ENCODE data around the gene PTBP3. TPM values are rescaled to one million over a fixed set of nuclear protein-coding genes. Genes with fewer than 3 reads are reported as not detected.
A peak's percentile ranks its signal among the peaks of the same experiment; 100 is the strongest.
"Not testable (repeated sequence)": the region's sequence is repeated elsewhere in the genome, so short reads cannot be mapped to it uniquely, and the experiment has no call there.

The PTBP3 gene
- polyA plus RNA-seq, 3 donors from 2014 or later = 42.5 to 49.0 (median 42.9) TPM

DNA sequence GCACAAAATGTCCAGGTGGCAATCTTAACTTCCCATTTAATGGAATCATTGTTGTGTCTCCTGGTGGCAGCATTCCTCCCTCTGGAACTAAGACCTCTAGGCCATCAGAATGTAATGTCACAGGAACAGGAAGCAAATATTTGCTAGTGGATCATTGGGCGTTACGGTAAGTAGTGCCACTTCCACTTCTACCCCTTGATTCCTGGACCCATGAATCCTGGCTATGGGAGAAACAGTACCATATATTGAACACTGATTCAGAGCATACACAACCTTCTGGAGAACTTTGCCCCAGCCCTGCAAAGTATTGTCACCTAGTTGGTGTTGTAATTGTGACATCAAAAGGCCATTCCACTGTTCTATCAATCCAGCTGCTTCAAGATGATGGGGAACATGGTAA is 40.8 kb upstream of the PTBP3 start:
- H3K4me1 Mint-ChIP-seq = peaks cover 24 to 29% of the 10 kb centered on the region in 2 donors
- H3K36me3 Mint-ChIP-seq = peaks cover 0 to 19% (median 4%) of the 10 kb centered on the region in 3 donors
- H3K27me3 Mint-ChIP-seq (ENCODE audit: low read depth in 3 of 3); H3K9me3 Mint-ChIP-seq; H3K27ac Mint-ChIP-seq; H3K4me3 Mint-ChIP-seq; DNase-seq: not testable (repeated sequence)

DNA sequence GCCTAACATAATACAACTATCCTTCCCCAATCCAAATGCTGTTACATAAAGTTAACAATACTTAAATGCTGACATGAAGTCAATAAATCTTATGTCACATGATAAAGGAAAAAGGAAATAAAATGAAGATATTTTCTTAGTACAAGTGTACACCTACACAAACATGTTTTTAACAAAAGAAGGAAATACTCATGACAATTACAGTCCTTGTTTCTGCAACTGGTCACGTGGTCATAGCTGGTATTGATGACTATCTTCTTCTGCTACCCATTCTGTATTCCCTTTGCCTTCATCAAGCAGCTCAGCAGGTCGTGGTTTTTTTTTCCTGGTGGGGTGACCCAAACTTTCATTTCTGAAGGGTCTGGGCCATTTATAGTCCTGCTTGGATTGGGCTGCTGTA is 40.2 kb upstream of the PTBP3 start:
- H3K27ac Mint-ChIP-seq; H3K27me3 Mint-ChIP-seq (ENCODE audit: low read depth in 3 of 3); H3K4me3 Mint-ChIP-seq; H3K9me3 Mint-ChIP-seq; DNase-seq: not testable (repeated sequence)
- Mint-ChIP-seq H3K36me3 (peaks cover 0 to 19% (median 4%) of the 10 kb centered on the region in 3 donors), H3K4me1 (peaks cover 20 to 23% of the 10 kb centered on the region in 2 donors)

DNA sequence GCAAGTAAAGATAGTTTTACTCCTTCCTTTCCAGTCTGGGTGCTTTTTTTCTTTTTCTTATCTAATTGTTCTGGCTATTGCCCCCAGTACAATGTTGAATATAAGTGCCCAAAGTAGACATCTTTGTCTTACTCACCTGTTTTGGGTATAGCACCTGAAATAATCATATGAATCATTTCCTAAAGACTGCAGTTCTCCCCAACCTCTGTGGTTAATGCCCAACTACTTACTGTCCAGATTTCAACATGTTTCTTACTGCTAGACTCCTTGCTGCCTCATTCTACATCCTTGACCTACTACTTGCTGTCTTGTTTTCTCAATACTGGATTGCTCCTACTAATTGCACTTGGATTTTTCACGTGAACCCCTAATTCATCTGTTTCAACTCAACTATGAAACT is 37.6 kb upstream of the PTBP3 start:
- Mint-ChIP-seq H3K4me3 (no peak overlapping the region), H3K27ac (no peak overlapping the region), H3K27me3 (ENCODE audit: low read depth in 3 of 3) (no peaks in the 10 kb centered on the region), H3K36me3 (peaks cover 0 to 26% (median 4%) of the 10 kb centered on the region in 3 donors), H3K4me1 (no peaks in the 10 kb centered on the region), H3K9me3 (no peaks in the 10 kb centered on the region)
- DNase-seq = no peak

DNA sequence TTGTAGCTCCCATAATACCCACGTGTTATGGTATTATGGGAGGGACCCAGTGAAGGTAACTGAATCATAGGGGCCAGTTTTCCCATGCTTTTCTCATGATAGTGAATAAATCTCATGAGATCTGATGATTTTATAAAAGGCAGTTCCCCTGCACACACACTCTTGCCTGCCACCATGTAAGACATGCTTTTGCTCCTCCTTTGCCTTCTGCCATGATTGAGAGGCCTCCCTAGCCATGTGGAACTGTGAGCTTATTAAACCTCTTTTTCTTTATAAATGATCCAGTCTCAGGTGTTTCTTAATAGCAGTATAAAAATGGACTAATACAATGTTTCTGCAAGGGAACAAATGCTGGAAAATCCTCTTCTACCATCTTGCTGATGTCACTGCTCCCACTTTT is 36.4 kb upstream of the PTBP3 start:
- Mint-ChIP-seq H3K4me3 (no peak overlapping the region), H3K27me3 (ENCODE audit: low read depth in 3 of 3) (no peaks in the 10 kb centered on the region), H3K9me3 (no peaks in the 10 kb centered on the region), H3K4me1 (no peaks in the 10 kb centered on the region), H3K27ac (no peak overlapping the region), H3K36me3 (peaks cover 0 to 20% (median 4%) of the 10 kb centered on the region in 3 donors)
- DNase-seq = no peak

DNA sequence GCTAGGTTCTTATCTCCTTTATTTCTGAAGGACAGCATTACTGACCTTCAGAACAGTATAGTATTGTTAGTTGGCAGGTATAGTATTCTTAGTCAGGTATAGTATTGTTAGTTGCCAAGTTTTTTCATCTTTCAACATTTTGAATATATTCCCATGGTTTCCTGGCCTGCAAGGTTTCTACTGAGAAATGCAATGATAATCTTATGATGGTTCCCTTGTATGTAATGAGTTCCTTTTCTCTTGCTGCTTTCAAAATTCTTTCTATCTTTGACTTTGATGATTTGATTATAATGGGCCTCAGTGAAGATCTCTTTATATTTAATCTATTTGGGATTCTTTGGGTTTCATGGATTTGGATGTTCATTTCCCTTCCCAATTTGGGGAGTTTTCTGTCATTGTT is 34.0 kb upstream of the PTBP3 start:
- Mint-ChIP-seq H3K4me3 (no peak overlapping the region), H3K4me1 (no peaks in the 10 kb centered on the region), H3K9me3 (no peaks in the 10 kb centered on the region), H3K36me3 (peaks cover 0 to 13% (median 0%) of the 10 kb centered on the region in 3 donors), H3K27ac (no peak overlapping the region), H3K27me3 (ENCODE audit: low read depth in 3 of 3) (no peaks in the 10 kb centered on the region)
- DNase-seq = no peak

DNA sequence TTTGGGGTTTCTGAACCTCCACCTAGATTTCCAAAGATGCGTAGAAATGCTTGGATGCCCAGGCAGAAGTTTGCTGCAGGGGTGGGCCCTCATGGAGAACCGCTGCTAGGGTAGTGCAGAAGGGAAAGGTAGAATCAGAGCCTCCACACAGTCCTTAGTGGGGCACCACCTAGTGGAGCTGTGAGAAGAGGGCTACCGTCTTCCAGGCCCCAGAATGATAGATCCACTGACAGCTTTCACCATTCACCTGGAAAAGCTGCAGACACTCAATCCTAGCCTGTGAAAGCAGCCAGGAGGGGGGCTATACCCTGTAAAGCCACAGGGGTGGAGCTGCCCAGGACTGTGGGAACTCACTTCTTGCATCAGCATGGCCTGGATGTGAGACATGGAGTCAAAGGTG is 33.2 kb upstream of the PTBP3 start:
- H3K27me3 Mint-ChIP-seq (ENCODE audit: low read depth in 3 of 3) = no peaks in the 10 kb centered on the region
- H3K4me1 Mint-ChIP-seq = peaks cover 0 to 1% of the 10 kb centered on the region in 2 donors
- DNase-seq = no peak
- no peaks in the 10 kb centered on the region for H3K9me3 Mint-ChIP-seq
- no peak overlapping the region for H3K27ac Mint-ChIP-seq
- no peak overlapping the region for H3K4me3 Mint-ChIP-seq
- peaks cover 0 to 12% (median 0%) of the 10 kb centered on the region in 3 donors for H3K36me3 Mint-ChIP-seq

DNA sequence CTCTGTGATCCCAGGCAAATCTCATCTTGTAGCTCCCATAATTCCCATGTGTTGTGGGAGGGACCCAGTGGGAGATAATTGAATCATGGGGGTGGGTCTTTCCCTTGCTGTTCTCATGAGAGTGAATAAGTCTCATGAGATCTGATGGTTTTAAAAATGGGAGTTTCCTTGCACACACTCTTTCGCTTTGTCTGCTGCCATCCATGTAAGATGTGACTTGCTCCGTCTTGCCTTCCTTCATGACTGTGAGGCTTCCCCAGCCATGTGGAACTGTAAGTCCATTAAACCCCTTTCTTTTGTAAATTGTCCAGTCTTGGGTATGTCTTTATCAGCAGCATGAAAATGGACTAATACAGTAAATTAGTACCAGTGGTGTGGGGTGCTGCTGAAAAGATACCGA is 31.8 kb upstream of the PTBP3 start:
- not testable (repeated sequence) for H3K27me3 Mint-ChIP-seq (ENCODE audit: low read depth in 3 of 3); H3K4me1 Mint-ChIP-seq; DNase-seq; H3K9me3 Mint-ChIP-seq; H3K27ac Mint-ChIP-seq; H3K4me3 Mint-ChIP-seq; H3K36me3 Mint-ChIP-seq

DNA sequence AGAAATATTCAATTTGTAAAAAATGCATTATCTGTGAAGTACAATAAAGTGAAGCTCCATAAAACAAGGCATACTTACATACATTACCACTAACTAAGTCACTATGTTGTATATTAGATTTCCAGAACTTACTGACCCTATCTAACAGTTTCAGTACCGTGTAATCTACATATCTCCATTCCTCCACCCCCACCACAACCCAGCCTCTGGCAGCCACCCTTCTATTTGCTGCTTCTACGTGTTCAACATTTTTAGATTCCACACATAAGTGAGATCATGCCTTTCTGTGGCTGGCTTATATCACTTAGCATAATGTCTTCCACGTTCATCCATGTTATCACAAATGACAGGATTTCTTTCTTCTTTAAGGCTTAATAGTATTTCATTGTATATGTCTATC is 31.3 kb upstream of the PTBP3 start:
- Mint-ChIP-seq H3K27me3 (ENCODE audit: low read depth in 3 of 3) (peaks cover 0 to 2% (median 0%) of the 10 kb centered on the region in 3 donors), H3K4me1 (peaks cover 0 to 1% of the 10 kb centered on the region in 2 donors), H3K9me3 (no peaks in the 10 kb centered on the region), H3K27ac (no peak overlapping the region), H3K4me3 (no peak overlapping the region), H3K36me3 (peaks cover 0 to 7% (median 0%) of the 10 kb centered on the region in 3 donors)
- DNase-seq = no peak

DNA sequence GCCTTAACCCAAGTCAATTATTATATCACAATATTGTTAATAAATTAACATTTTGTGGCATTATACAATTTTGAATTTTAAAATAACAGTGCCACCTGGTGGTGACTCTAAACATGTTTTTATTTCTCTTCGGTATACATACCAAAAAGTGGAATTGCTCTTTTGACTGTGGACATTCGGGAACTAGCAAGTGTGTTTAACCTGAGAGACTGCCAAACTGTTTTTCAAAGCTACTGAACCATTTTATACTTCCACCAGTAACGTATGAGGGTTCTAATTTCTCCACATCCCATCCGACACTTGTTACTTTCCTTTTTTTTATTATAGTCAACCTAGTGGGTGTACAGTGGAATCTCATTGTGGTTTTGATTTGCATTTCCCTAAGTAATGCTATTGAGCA is 28.2 kb upstream of the PTBP3 start:
- DNase-seq = peak; percentile 35 to 47 (median 45)
- no peaks in the 10 kb centered on the region for H3K9me3 Mint-ChIP-seq
- H3K27ac Mint-ChIP-seq = peak overlapping the region in 1 of 6 donors; percentile 11
- H3K27me3 Mint-ChIP-seq (ENCODE audit: low read depth in 3 of 3) = peaks cover 0 to 3% (median 2%) of the 10 kb centered on the region in 3 donors
- H3K4me1 Mint-ChIP-seq = peaks cover 0 to 1% of the 10 kb centered on the region in 2 donors
- peak overlapping the region in 1 of 5 donors; percentile 49 for H3K4me3 Mint-ChIP-seq
- no peaks in the 10 kb centered on the region for H3K36me3 Mint-ChIP-seq

DNA sequence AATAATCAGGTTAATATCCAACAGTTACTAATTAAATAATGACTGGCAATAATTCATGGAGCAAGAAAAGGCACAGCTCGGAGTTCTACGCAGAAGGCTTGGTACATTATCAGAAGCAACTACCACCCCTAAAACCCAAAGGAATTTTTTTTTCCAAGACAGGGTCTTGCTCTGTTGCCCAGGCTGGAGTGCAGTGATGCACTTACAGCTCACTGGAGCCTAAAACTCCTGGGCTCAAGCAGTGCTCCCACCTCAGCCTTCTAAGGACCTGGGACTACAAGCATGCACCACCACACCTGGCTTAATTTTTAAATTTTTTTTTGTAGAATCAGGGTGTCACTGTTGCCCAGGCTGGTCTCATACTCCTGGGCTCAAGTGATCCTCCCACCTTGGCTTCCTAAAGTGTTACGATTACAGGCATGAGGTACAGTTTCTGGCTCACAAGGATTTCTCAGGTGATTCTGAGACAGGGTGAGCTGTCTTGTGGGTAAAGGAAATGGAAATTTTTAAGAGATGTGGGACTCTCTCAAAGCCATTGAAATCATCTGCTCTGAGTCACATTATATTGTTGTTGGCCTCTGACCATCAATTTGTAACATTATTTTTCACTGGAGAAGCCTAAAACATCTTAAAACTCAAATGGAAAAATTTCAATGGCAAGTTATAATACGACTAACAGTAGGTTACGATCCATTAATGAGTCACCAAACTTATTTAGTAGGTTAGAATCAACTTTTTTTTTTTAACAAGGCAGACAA is 26.8 kb upstream of the PTBP3 start:
- DNase-seq = no peak
- Mint-ChIP-seq H3K4me3 (no peak overlapping the region), H3K36me3 (no peaks in the 10 kb centered on the region), H3K4me1 (peaks cover 1 to 3% of the 10 kb centered on the region in 2 donors), H3K27me3 (ENCODE audit: low read depth in 3 of 3) (peaks cover 0 to 5% (median 3%) of the 10 kb centered on the region in 3 donors), H3K27ac (no peak overlapping the region), H3K9me3 (no peaks in the 10 kb centered on the region)

DNA sequence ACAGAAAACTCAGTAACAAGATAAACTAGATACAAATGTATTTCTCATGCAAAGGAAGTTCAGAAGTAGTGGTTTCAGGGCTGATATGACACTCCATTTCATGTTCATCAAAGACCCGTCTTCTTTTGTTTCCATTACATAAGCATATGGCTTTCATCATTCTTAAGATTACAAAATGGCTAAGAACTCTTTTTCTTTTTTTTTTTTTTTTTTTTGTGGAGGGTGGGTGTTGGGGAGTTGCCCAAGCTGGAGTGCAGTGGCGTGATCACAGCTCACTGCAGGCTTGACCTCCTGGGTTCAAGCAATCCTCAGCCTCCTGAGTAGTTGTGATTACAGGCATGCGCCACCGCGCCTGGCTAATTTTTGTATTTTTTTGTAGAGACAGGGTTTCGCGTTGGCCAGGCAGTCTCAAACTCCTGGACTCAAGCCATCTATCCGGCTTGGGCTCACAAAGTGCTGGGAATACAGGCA is 22.0 kb upstream of the PTBP3 start:
- no peak for DNase-seq

DNA sequence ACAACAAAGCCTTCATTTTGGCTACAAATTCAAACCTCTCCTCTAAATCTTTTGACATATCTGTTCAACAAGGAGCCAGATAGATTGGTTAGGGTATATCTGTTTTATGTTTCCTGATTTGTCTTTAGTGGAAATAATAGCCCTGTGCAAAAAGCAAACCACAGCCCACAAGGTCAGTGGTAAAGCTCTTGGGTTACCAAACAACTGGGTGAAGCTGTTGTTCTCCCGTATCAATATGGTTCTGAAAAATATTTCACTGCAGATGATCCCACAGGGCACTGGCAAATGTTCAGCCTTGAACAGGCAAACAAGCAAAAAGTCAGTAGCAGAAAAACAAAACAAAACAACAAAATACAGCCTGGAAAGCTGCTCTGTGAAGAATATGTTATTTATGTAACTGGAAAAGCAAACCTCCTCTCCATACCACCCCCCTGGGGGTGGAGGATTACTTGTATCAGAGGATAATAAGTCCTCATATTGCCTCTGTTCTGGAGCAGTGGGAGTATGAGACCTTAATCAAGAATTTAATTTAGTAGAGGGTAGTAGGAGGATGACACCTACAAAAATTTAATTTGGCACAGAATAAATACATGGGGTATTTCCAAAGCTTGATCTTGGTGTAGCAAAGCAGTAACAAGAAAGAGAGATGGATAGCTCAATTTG is 20.8 kb upstream of the PTBP3 start:
- H3K4me1 Mint-ChIP-seq = peaks cover 4 to 18% of the 10 kb centered on the region in 2 donors
- no peaks in the 10 kb centered on the region for H3K9me3 Mint-ChIP-seq
- peak overlapping the region in 1 of 6 donors; percentile 2 for H3K27ac Mint-ChIP-seq
- no peaks in the 10 kb centered on the region for H3K36me3 Mint-ChIP-seq
- no peak overlapping the region for H3K4me3 Mint-ChIP-seq
- H3K27me3 Mint-ChIP-seq (ENCODE audit: low read depth in 3 of 3) = peaks cover 0 to 6% (median 5%) of the 10 kb centered on the region in 3 donors
- DNase-seq = no peak

More for the DNA sequence above, 22.0 kb upstream of the PTBP3 start:
- no peaks in the 10 kb centered on the region for H3K9me3 Mint-ChIP-seq
- peaks cover 0 to 7% (median 6%) of the 10 kb centered on the region in 3 donors for H3K27me3 Mint-ChIP-seq (ENCODE audit: low read depth in 3 of 3)
- H3K4me1 Mint-ChIP-seq = peaks cover 4 to 18% of the 10 kb centered on the region in 2 donors
- no peak overlapping the region for H3K27ac Mint-ChIP-seq
- no peaks in the 10 kb centered on the region for H3K36me3 Mint-ChIP-seq
- no peak overlapping the region for H3K4me3 Mint-ChIP-seq

DNA sequence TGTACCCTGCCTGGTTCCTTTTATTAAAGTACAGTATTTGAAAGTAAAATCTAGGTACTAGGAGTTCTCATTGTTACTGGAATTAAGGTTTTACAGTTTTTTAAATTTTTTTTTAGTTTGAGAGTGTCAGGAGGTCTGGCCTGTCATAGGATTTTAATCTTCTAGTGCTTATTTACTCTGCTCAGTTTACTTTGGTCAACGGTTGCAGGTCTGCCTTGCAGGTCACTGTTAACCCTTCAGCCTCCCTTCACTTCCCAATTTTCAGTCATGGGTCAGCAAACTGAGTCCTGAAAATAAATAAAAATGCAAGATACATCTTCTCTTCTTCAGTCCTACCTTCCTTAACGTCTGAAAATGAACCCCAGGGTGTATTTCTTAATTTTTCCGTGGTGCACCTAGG is 18.8 kb upstream of the PTBP3 start:
- Mint-ChIP-seq H3K27me3 (ENCODE audit: low read depth in 3 of 3) (peaks cover 6 to 12% (median 10%) of the 10 kb centered on the region in 3 donors), H3K27ac (no peak overlapping the region), H3K9me3 (peaks cover 0 to 2% (median 0%) of the 10 kb centered on the region in 6 donors), H3K36me3 (no peaks in the 10 kb centered on the region), H3K4me1 (peaks cover 15 to 31% of the 10 kb centered on the region in 2 donors), H3K4me3 (no peak overlapping the region)
- no peak for DNase-seq

DNA sequence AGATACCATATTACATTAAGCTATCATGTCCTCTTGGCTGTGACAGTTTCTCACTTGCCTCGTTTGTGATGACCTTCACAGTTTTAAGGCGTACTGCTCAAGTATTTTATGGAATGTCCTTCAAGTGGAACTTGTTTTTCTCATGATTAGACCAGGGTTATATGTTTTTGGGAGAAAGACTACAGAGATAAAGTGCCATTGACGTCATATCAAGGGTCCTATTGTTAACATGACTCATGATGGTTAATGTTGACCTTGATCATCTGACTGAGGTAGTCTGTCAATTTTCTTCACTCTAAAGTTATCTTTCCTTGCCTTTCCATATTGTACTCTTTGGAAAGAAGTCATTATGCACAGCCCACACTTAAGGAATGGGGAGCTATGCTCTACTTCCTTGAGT is 17.8 kb upstream of the PTBP3 start:
- H3K27me3 Mint-ChIP-seq (ENCODE audit: low read depth in 3 of 3) = peaks cover 6 to 8% (median 7%) of the 10 kb centered on the region in 3 donors

More for the DNA sequence above, 17.8 kb upstream of the PTBP3 start:
- no peak overlapping the region for H3K27ac Mint-ChIP-seq
- peaks cover 0 to 2% (median 0%) of the 10 kb centered on the region in 6 donors for H3K9me3 Mint-ChIP-seq
- no peak for DNase-seq
- no peak overlapping the region for H3K4me3 Mint-ChIP-seq
- H3K36me3 Mint-ChIP-seq = no peaks in the 10 kb centered on the region
- H3K4me1 Mint-ChIP-seq = peaks cover 15 to 31% of the 10 kb centered on the region in 2 donors

Data from immature natural killer cell (primary cell).